PC-3 (cell line): ENCODE measurements around the gene BCAS3. TPM values are rescaled to one million over a fixed set of nuclear protein-coding genes. Genes with fewer than 3 reads are reported as not detected.

ENCODE experiments used
- ATAC-seq: fragments of 200-7000 bp; cut with Tn5 transposase; 2 replicates; pipeline ENCODE4 v1.9.1; 2020; ENCODE audit warnings: mild to moderate bottlenecking, moderate library complexity
- BruUV-seq: library from RNA; stranded (reverse); fragments of 400-500 nt; replicated peaks from 2 replicates; lab custom pipeline; 2021; lab: Mats Ljungman, UMichigan
- CTCF ChIA-PET: fragments of 300-600 bp; sonication (Branson Sonifier 250); formaldehyde crosslinking; loops from one replicate; lab custom pipeline; 2022; ENCODE audit warnings: antibody characterized with exemption; lab: Charles Lee
- POLR2A ChIA-PET: fragments of 300-600 bp; sonication (Branson Sonifier 250); formaldehyde crosslinking; loops from one replicate; lab custom pipeline; 2022; ENCODE audit warnings: antibody characterized with exemption; ENCODE audit not compliant: unreplicated experiment; lab: Charles Lee
- DNase-seq: peaks from one replicate; pipeline ENCODE4 v3.0.0-alpha.2; 2015
- H2AFZ ChIP-seq: fragments of 300-600 bp; sonication (generic); 2 replicates; pipeline ENCODE4 v1.6.0; 2016; ENCODE audit warnings: antibody characterized with exemption, low read length
- H3F3A ChIP-seq: fragments of 300-600 bp; sonication (generic); one replicate; pipeline ENCODE4 v1.6.0; 2017; ENCODE audit warnings: antibody characterized with exemption, low read length, control low read depth, mild to moderate bottlenecking; ENCODE audit not compliant: unreplicated experiment
- H3K27ac ChIP-seq: fragments of 300-600 bp; sonication (generic); 2 replicates; pipeline ENCODE4 v1.5.1; 2016; ENCODE audit warnings: mild to moderate bottlenecking, low read length
- H3K27me3 ChIP-seq: fragments of 300-600 bp; sonication (generic); 2 replicates; pipeline ENCODE4 v1.6.1; 2016; ENCODE audit warnings: low read length, mixed read lengths
- H3K36me3 ChIP-seq: fragments of 300-600 bp; sonication (generic); 2 replicates; pipeline ENCODE4 v1.6.1; 2016; ENCODE audit warnings: low read depth, mixed run types, low read length, mixed read lengths
- H3K4me1 ChIP-seq: fragments of 300-600 bp; sonication (generic); 2 replicates; pipeline ENCODE4 v1.5.1; 2016; ENCODE audit warnings: low read length; ENCODE audit not compliant: insufficient read depth
- H3K4me2 ChIP-seq: fragments of 300-600 bp; sonication (generic); 2 replicates; pipeline ENCODE4 v1.6.0; 2016; ENCODE audit warnings: low read length
- H3K4me3 ChIP-seq: fragments of 300-600 bp; sonication (generic); 2 replicates; pipeline ENCODE4 v1.5.1; 2016; ENCODE audit warnings: mild to moderate bottlenecking, low read length, mixed read lengths
- H3K79me2 ChIP-seq: fragments of 300-600 bp; sonication (generic); 2 replicates; pipeline ENCODE4 v1.6.1; 2017; ENCODE audit warnings: low read length, mixed read lengths
- H3K9ac ChIP-seq: fragments of 300-600 bp; sonication (generic); 2 replicates; pipeline ENCODE4 v1.6.0; 2016; ENCODE audit warnings: mild to moderate bottlenecking, low read length
- H3K9me2 ChIP-seq: fragments of 300-600 bp; sonication (generic); replicated peaks from 2 replicates; pipeline ENCODE4 v1.6.1; 2016; ENCODE audit warnings: mixed run types, low read length, mixed read lengths
- H3K9me3 ChIP-seq: fragments of 300-600 bp; sonication (generic); 2 replicates; pipeline ENCODE4 v1.6.1; 2016; ENCODE audit warnings: low read length, mixed read lengths
- H4K20me1 ChIP-seq: fragments of 300-600 bp; sonication (generic); 2 replicates; pipeline ENCODE4 v1.6.1; 2016; ENCODE audit warnings: low read length, mixed read lengths
- CTCF ChIP-seq: fragments of 300-600 bp; sonication (generic); conservative IDR thresholded peaks from 2 replicates; pipeline ENCODE4 v1.5.1; 2017; ENCODE audit warnings: antibody characterized with exemption, low read depth, mild to moderate bottlenecking, low read length
- EZH2 ChIP-seq: fragments of 300-600 bp; sonication (generic); IDR thresholded peaks from one replicate; pipeline ENCODE4 v1.6.1; 2017; ENCODE audit warnings: antibody characterized with exemption, mild to moderate bottlenecking, low read length; ENCODE audit not compliant: unreplicated experiment
- EZH2phosphoT487 ChIP-seq: fragments of 300-600 bp; sonication (generic); IDR thresholded peaks from 2 replicates; pipeline ENCODE4 v1.6.1; 2018; ENCODE audit warnings: mild to moderate bottlenecking, antibody characterized with exemption, low read length, borderline replicate concordance
- intact Hi-C: fragments of 100-400 bp; cut with micrococcal nuclease; formaldehyde crosslinking; loops from 2 replicates; pipeline ENCODE4 v1.9.0; 2023
- total RNA-seq: library from RNA; depleted of rRNA; stranded (reverse); fragments of >200 nt; gene quantifications from 2 replicates; pipeline ENCODE4 v1.2.3, GENCODE V29; 2014

Gene BCAS3
- total RNA-seq, 1 experiment from 2014 or later, result 25.9 TPM

GRCh38 chr17:61405686-61406536, 728.3 kb downstream of the BCAS3 start:
- peaks cover 11% of the 10 kb centered on the region for H3K4me1 ChIP-seq
- TF ChIP-seq CTCF, result no peak
- no peak for TF ChIP-seq EZH2phosphoT487
- TF ChIP-seq EZH2, result no peak
- H3K36me3 ChIP-seq, result no peaks in the 10 kb centered on the region
- peaks cover 11% of the 10 kb centered on the region for H3K79me2 ChIP-seq
- DNase-seq (no peak), ATAC-seq (no peak)
- no peaks in the 10 kb centered on the region for H3K27me3 ChIP-seq
- BruUV-seq, result no TSS peak
- H3K4me3 ChIP-seq, result no peak overlapping the region
- CTCF ChIA-PET, result no interaction called here
- H3F3A ChIP-seq, result no peaks in the 10 kb centered on the region
- no peaks in the 10 kb centered on the region for H3K9me2 ChIP-seq
- POLR2A ChIA-PET, result no interaction called here
- no peaks in the 10 kb centered on the region for H3K9me3 ChIP-seq
- no peak overlapping the region for H2AFZ ChIP-seq
- intact Hi-C loops, result no loop called here
- no peak overlapping the region for H3K4me2 ChIP-seq
- H4K20me1 ChIP-seq, result no peaks in the 10 kb centered on the region
- no peak overlapping the region for H3K9ac ChIP-seq
- no peak overlapping the region for H3K27ac ChIP-seq

- no peaks in the 10 kb centered on the region for H3K9me2 ChIP-seq
- H3K4me2 ChIP-seq, result no peak overlapping the region
- ATAC-seq (no peak), DNase-seq (no peak)
- H3K9me3 ChIP-seq, result no peaks in the 10 kb centered on the region
- ChIA-PET POLR2A (no interaction called here), CTCF (no interaction called here)
- H3K27ac ChIP-seq, result no peak overlapping the region
- H3F3A ChIP-seq, result no peaks in the 10 kb centered on the region
- intact Hi-C loops, result no loop called here
- no peaks in the 10 kb centered on the region for H4K20me1 ChIP-seq
- no peaks in the 10 kb centered on the region for H3K27me3 ChIP-seq
- no peak overlapping the region for H3K4me3 ChIP-seq
- H3K79me2 ChIP-seq, result peaks cover 6% of the 10 kb centered on the region; the same call in 1 of the 2 replicates
- H3K9ac ChIP-seq, result no peak overlapping the region
- H3K4me1 ChIP-seq, result peaks cover 9% of the 10 kb centered on the region; the same call in 1 of the 2 replicates
- H3K36me3 ChIP-seq, result no peaks in the 10 kb centered on the region
- BruUV-seq, result no TSS peak
- no peak for TF ChIP-seq CTCF
- no peak for TF ChIP-seq EZH2phosphoT487
- TF ChIP-seq EZH2, result no peak
- H2AFZ ChIP-seq, result no peak overlapping the region
Observed at GRCh38 chr17:61406537-61406845, 728.8 kb downstream of the BCAS3 start.

GRCh38 chr17:61406971-61407911, 729.6 kb downstream of the BCAS3 start:
- TF ChIP-seq CTCF (no peak), EZH2 (no peak), EZH2phosphoT487 (no peak)
- no peak overlapping the region for H3K4me3 ChIP-seq
- peaks cover 9% of the 10 kb centered on the region; the same call in 1 of the 2 replicates for H3K4me1 ChIP-seq
- no peak overlapping the region for H3K27ac ChIP-seq
- no peaks in the 10 kb centered on the region for H3F3A ChIP-seq
- no peak overlapping the region for H2AFZ ChIP-seq
- DNase-seq (no peak), ATAC-seq (no peak)
- H3K9ac ChIP-seq, result no peak overlapping the region
- ChIA-PET CTCF (no interaction called here), POLR2A (no interaction called here)
- H3K79me2 ChIP-seq, result no peaks in the 10 kb centered on the region
- no peak overlapping the region for H3K4me2 ChIP-seq
- intact Hi-C loops, result no loop called here
- no peaks in the 10 kb centered on the region for H3K9me3 ChIP-seq
- H3K27me3 ChIP-seq, result no peaks in the 10 kb centered on the region
- H4K20me1 ChIP-seq, result no peaks in the 10 kb centered on the region
- no TSS peak for BruUV-seq
- H3K9me2 ChIP-seq, result no peaks in the 10 kb centered on the region
- no peaks in the 10 kb centered on the region for H3K36me3 ChIP-seq
